K562 (cell line): ENCODE data around the gene CCDC87. TPM values are rescaled to one million over a fixed set of nuclear protein-coding genes. Genes with fewer than 3 reads are reported as not detected.
A peak's percentile ranks its signal among the peaks of the same experiment; 100 is the strongest.

ENCODE experiments used
- DLX4 ChIP-seq: fragments of 250-450 bp; sonication (Bioruptor Pico); IDR thresholded peaks from 2 replicates; pipeline ENCODE4 v1.6.1; 2021; ENCODE audit warnings: mild to moderate bottlenecking
- ERF ChIP-seq: fragments of 450-650 bp; formaldehyde crosslinking; IDR thresholded peaks from 2 replicates; pipeline ENCODE4 v1.4.0; 2020; ENCODE audit warnings: mild to moderate bottlenecking, mixed read lengths
- EZH2 ChIP-seq: IDR thresholded peaks from 2 replicates; pipeline ENCODE4 v1.6.1; 2012; ENCODE audit warnings: low read depth, mild to moderate bottlenecking, inconsistent platforms, low read length, borderline replicate concordance
- GABPB2 ChIP-seq: fragments of 250-450 bp; sonication (Bioruptor Pico); conservative IDR thresholded peaks from 2 replicates; pipeline ENCODE4 v1.5.1; 2021; ENCODE audit warnings: mild to moderate bottlenecking
- GTF2E2 ChIP-seq: fragments of 200-800 bp; sonication (Bioruptor generic); IDR thresholded peaks from 2 replicates; pipeline ENCODE4 v1.6.1; 2016; ENCODE audit warnings: missing genetic modification characterization, missing compliant biosample characterization
- MAZ ChIP-seq, 2 experiments: fragments of 450-650 bp in 1 of 2; sonication (generic) in 1 of 2; formaldehyde crosslinking; IDR thresholded peaks in 1 of 2; conservative IDR thresholded peaks in 1 of 2; 2 replicates each; pipeline versions ENCODE4 v1.4.0 to v1.5.0; 2020; ENCODE audit warnings: mild to moderate bottlenecking in 1 of 2, missing genetic modification reagents in 1 of 2
- NR1H2 ChIP-seq: sonication (generic); formaldehyde crosslinking; IDR thresholded peaks from 2 replicates; pipeline ENCODE4 v1.4.0; 2020; ENCODE audit warnings: mild to moderate bottlenecking, missing genetic modification reagents
- RERE ChIP-seq: sonication (generic); formaldehyde crosslinking; IDR thresholded peaks from 2 replicates; pipeline ENCODE4 v1.8.0; 2023; ENCODE audit warnings: missing genetic modification reagents, mild to moderate bottlenecking, borderline replicate concordance
- SOX6 ChIP-seq: fragments of 450-650 bp; IDR thresholded peaks from 2 replicates; pipeline ENCODE4 v1.6.1; 2014; ENCODE audit warnings: mild to moderate bottlenecking
- ZNF184 ChIP-seq: sonication (generic); formaldehyde crosslinking; IDR thresholded peaks from 2 replicates; pipeline ENCODE4 v1.5.0; 2020; ENCODE audit warnings: missing genetic modification reagents
- ZNF41 ChIP-seq: fragments of 250-450 bp; sonication (Bioruptor Pico); conservative IDR thresholded peaks from 2 replicates; pipeline ENCODE4 v1.4.0; 2020; ENCODE audit warnings: mild to moderate bottlenecking
- polyA plus RNA-seq, 8 experiments: library from polyadenylated mRNA; depleted of rRNA in 4 of 8; stranded (reverse) in 5 of 8; unstranded in 3 of 8; fragments of >200 nt; fragmentation: Nextera tagmentation in 2 of 8; fragmentation: Illumina TruSeq in 1 of 8; extraction: Ambion mirVana in 2 of 8; extraction: Trizol in 1 of 8; gene quantifications; 2 replicates each; pipeline versions ENCODE4 v1.2.1 to v1.2.3, GENCODE V29; 2011 to 2014; ENCODE audit warnings: inconsistent platforms in 1 of 8, missing spikeins in 1 of 8
- total RNA-seq, 7 experiments: library from RNA; depleted of rRNA in 6 of 7; stranded (reverse); fragments of >200 nt in 6 of 7; fragmentation: Illumina TruSeq in 2 of 7; extraction: Trizol in 2 of 7; gene quantifications; 2 replicates each; pipeline versions ENCODE4 v1.2.1 to v1.2.3, GENCODE V29; 2011 to 2021; ENCODE audit warnings: low replicate concordance in 1 of 7
- TF ChIP-seq, protein P1 (sequence below): fragments of 250-450 bp; sonication (Bioruptor Pico); IDR thresholded peaks from 2 replicates; pipeline ENCODE4 v1.4.0; 2020; ENCODE audit warnings: mild to moderate bottlenecking, moderate library complexity, borderline replicate concordance
- TF ChIP-seq, protein P2 (sequence below): fragments of 250-450 bp; sonication (Bioruptor Pico); IDR thresholded peaks from 2 replicates; pipeline ENCODE4 v1.5.0; 2021; ENCODE audit warnings: mild to moderate bottlenecking, borderline replicate concordance

CCDC87 gene
- total and polyA plus RNA-seq, 9 of the 15 experiments (the other 6 are each of a cell fraction or from before 2014, with no cell fraction given) = 0.03 to 0.44 (median 0.15) TPM; not detected in 1

GRCh38 chr11:66616379-66617154 lies 23.7 kb upstream of the CCDC87 start, which contains the start of gene RBM14 (continued):
- TF ChIP-seq, protein P1, sequence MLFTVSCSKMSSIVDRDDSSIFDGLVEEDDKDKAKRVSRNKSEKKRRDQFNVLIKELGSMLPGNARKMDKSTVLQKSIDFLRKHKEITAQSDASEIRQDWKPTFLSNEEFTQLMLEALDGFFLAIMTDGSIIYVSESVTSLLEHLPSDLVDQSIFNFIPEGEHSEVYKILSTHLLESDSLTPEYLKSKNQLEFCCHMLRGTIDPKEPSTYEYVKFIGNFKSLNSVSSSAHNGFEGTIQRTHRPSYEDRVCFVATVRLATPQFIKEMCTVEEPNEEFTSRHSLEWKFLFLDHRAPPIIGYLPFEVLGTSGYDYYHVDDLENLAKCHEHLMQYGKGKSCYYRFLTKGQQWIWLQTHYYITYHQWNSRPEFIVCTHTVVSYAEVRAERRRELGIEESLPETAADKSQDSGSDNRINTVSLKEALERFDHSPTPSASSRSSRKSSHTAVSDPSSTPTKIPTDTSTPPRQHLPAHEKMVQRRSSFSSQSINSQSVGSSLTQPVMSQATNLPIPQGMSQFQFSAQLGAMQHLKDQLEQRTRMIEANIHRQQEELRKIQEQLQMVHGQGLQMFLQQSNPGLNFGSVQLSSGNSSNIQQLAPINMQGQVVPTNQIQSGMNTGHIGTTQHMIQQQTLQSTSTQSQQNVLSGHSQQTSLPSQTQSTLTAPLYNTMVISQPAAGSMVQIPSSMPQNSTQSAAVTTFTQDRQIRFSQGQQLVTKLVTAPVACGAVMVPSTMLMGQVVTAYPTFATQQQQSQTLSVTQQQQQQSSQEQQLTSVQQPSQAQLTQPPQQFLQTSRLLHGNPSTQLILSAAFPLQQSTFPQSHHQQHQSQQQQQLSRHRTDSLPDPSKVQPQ (CRISPR knock-in tag) = peak; percentile 19; the same call in 1 of the 2 replicates
- peak; percentile 96 for TF ChIP-seq GTF2E2
- TF ChIP-seq MAZ (CRISPR knock-in tag; conservative IDR thresholded peaks at IDR 0.05 in 1 of 2, IDR thresholded peaks at IDR 0.05 in 1 of 2) = peak in 1 of 2 experiments; percentile 86
- no peak; the same call in 1 of the 2 replicates for TF ChIP-seq RERE (CRISPR knock-in tag)
- TF ChIP-seq GABPB2 (CRISPR knock-in tag) = no peak
- no peak for TF ChIP-seq ZNF184
- TF ChIP-seq ZNF41 (CRISPR knock-in tag) = 0 out of 2 replicates have a peak, but pooled peaks have one; percentile 2
- TF ChIP-seq, protein P2, sequence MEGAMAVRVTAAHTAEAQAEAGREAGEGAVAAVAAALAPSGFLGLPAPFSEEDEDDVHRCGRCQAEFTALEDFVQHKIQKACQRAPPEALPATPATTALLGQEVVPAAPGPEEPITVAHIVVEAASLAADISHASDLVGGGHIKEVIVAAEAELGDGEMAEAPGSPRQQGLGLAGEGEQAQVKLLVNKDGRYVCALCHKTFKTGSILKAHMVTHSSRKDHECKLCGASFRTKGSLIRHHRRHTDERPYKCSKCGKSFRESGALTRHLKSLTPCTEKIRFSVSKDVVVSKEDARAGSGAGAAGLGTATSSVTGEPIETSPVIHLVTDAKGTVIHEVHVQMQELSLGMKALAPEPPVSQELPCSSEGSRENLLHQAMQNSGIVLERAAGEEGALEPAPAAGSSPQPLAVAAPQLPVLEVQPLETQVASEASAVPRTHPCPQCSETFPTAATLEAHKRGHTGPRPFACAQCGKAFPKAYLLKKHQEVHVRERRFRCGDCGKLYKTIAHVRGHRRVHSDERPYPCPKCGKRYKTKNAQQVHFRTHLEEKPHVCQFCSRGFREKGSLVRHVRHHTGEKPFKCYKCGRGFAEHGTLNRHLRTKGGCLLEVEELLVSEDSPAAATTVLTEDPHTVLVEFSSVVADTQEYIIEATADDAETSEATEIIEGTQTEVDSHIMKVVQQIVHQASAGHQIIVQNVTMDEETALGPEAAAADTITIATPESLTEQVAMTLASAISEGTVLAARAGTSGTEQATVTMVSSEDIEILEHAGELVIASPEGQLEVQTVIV (CRISPR knock-in tag) = 0 out of 2 replicates have a peak, but pooled peaks have one; percentile 33
- TF ChIP-seq ERF = peak; percentile 74
- TF ChIP-seq DLX4 (CRISPR knock-in tag) = no peak
- no peak for TF ChIP-seq EZH2
- peak; percentile 46; the same call in 1 of the 2 replicates for TF ChIP-seq SOX6
- peak; percentile 72; the same call in 1 of the 2 replicates for TF ChIP-seq NR1H2
